ENCODE measurements around the gene LRRC73.
"Not testable (repeated sequence)": the region's sequence is repeated elsewhere in the genome, so short reads cannot be mapped to it uniquely, and the experiment has no call there.

The LRRC73 gene

DNA sequence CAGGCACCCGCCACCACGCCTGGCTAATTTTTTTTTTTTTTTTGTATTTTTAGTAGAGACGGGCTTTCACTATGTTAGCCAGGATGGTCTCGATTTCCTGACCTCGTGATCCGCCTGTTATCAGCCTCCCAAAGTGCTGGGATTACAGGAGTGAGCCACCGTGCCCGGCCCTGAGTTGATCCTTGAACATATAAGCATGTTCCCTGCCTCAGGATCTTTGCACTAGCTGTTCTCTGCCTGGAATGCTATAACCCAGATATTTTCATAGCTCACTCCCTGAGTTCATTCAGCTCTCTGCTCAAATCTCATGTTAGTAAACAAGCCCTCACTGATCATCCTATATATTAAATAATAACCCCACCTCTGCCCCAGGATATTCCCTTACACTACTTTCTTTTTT, 45.8 kb downstream of the LRRC73 start:
- DNase-seq (ENCODE audit: low spot score), result no peak
- no peak for FAIRE-seq

DNA sequence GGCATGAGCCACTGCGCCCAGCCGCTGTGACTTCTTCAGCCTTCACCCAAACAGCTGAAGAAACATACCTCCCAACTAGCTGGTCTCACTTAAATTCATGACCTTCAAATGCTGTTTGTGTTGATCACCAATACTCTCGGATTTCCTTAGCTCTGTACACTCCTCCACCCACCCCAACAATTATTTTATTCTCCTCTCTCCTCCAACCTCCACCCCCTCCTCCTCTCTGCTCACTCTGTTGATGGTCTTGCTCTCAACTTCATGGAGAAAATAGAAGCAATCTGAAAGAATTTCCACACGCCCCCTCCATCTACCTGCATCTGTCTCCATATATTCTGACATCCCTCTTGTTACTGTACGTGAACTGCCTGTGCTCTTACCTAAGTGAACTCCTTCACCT, 48.2 kb downstream of the LRRC73 start:
- FAIRE-seq, result no peak
- no peak for DNase-seq (ENCODE audit: low spot score)

DNA sequence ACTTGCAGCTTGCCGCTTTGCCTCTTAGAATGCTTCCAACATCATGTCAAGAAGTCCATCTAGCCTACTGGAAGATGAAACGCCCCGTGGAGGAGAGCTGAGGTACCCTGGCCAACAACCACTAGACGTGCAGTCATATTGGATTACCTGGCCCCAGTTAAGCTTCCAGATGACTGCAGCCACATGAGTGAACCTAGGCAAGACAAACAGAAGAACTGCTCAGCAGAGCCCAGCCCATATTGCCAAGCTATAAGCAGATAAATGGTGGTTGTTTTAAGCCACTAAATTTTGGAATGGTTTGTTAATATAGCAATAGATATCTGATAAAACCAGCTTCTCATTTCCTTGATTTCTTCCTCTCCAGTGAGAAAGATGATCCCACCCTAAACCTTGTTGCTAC, 50.1 kb downstream of the LRRC73 start:
- no peak for FAIRE-seq
- no peak for DNase-seq (ENCODE audit: low spot score)

DNA sequence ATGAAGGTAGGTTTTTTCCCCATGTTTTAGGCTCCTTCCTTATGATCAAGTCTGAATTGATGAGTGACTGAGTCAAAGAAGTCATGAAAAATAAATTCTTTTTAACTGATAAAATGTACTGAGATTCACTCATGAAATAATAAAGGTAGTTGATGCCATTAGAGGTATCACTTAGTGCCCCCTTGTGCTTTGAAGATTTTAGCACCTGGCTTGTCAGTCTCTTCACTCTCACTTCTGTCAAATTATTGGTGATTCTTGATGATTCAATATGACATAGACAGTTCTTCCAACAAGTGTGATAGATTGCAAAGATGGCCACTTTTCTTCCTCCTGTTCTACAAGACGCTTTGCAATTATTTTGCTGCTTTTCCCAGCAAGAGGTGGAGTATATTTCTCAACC, 50.6 kb downstream of the LRRC73 start:
- FAIRE-seq, result no peak
- DNase-seq (ENCODE audit: low spot score), result no peak

DNA sequence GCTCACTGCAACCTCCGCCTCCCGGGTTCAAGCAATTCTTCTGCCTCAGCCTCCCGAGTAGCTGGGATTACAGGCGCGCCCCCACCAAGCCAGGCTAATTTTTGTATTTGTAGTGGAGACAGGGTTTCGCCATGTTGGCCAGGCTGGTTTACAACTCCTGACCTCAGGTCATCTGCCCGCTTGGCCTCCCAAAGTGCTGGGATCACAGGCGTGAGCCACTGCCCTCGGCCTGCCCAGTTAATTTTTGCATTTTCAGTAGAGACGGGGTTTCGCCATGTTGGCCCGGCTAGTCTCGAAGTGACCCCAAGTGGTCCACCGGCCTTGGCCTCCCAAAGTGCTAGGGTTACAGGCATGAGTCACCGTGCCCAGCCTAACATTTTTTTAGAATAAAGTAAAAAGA, 52.0 kb downstream of the LRRC73 start:
- not testable (repeated sequence) for FAIRE-seq; DNase-seq (ENCODE audit: low spot score)

DNA sequence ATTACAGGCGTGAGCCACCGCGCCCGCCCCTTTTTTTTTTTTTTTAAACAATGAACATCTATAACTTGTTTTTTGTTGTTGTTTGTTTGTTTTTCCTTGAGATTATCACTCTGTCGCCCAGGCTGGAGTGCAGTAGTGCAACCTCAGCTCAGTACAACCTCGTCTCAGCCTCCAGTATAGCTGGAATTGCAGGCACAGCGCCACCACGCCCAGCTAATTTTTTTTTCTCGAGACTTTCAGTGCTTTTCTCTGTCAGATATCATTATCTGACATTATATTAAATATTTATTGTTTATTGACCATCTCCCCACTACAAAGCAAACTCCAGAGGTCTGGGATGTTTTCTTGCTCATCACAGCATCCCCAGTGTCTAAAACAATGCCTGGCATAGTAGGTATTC, 52.5 kb downstream of the LRRC73 start:
- DNase-seq (ENCODE audit: low spot score) (no peak), FAIRE-seq (no peak)

Data from RCC 7860 (cell line).